ENCODE results near the gene SLC16A10. TPM values are rescaled to one million over a fixed set of nuclear protein-coding genes. Genes with fewer than 3 reads are reported as not detected.
"Not testable (repeated sequence)": the region's sequence is repeated elsewhere in the genome, so short reads cannot be mapped to it uniquely, and the experiment has no call there.

The SLC16A10 gene
- total RNA-seq, 1 experiment from 2014 or later, result 0.05 TPM

DNA sequence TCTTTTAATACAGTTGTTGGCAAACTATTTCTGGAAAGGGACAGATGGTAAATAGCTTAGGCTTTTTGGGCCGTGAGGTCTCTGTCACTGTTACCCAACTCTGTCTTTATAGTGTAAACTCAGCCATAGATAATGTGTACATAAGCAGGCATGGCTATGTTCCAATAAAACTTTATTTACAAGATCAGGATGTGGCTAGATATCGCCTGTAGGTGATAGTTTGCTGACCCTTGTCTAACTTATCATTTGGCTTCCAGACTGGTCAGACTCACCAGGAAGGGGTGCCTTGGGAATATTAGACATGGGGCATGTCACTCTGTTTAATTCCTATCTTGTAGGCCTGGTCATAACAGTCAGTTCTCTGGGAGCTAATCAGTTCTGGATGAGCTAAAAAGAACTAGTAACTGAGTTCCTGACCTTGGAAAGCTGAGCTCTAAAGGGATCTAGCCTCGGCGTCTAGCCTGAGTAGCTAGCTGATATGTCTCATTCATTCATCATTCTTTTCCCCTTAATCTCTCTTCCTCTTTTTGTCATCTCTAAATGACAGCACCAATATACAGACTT lies 163.6 kb downstream of the SLC16A10 start:
- POLR2A ChIA-PET, result interaction anchor here (0.7 kb wide), 1 partner anchor 50 kb away, joined by 3 read pairs; no protein-coding TSS in a partner anchor
- CTCF ChIA-PET, result interaction anchor here (2.0 kb wide), 1 partner anchor 8 kb away, joined by 15 read pairs; a partner anchor contains a TSS

GRCh38 chr6:111252726-111253125 lies 165.4 kb downstream of the SLC16A10 start:
- H3K36me3 Mint-ChIP-seq (ENCODE audit: insufficient read depth, unreplicated experiment), result no peaks in the 10 kb centered on the region
- H3K27ac Mint-ChIP-seq (ENCODE audit: low read depth, unreplicated experiment), result no peak overlapping the region

More for the DNA sequence above, 163.6 kb downstream of the SLC16A10 start:
- H3K9me3 Mint-ChIP-seq (ENCODE audit: unreplicated experiment), result no peaks in the 10 kb centered on the region
- no peak overlapping the region for H3K4me3 Mint-ChIP-seq (ENCODE audit: unreplicated experiment)
- H3K27ac Mint-ChIP-seq (ENCODE audit: low read depth, unreplicated experiment), result no peak overlapping the region
- peaks cover 24% of the 10 kb centered on the region for H3K27me3 Mint-ChIP-seq (ENCODE audit: insufficient read depth, unreplicated experiment)
- no TSS peak for BruUV-seq (replicated peaks)
- no peaks in the 10 kb centered on the region for H3K36me3 Mint-ChIP-seq (ENCODE audit: insufficient read depth, unreplicated experiment)
- TF ChIP-seq, protein P1, sequence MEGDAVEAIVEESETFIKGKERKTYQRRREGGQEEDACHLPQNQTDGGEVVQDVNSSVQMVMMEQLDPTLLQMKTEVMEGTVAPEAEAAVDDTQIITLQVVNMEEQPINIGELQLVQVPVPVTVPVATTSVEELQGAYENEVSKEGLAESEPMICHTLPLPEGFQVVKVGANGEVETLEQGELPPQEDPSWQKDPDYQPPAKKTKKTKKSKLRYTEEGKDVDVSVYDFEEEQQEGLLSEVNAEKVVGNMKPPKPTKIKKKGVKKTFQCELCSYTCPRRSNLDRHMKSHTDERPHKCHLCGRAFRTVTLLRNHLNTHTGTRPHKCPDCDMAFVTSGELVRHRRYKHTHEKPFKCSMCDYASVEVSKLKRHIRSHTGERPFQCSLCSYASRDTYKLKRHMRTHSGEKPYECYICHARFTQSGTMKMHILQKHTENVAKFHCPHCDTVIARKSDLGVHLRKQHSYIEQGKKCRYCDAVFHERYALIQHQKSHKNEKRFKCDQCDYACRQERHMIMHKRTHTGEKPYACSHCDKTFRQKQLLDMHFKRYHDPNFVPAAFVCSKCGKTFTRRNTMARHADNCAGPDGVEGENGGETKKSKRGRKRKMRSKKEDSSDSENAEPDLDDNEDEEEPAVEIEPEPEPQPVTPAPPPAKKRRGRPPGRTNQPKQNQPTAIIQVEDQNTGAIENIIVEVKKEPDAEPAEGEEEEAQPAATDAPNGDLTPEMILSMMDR (IDR thresholded peaks at IDR 0.05; ENCODE audit: unreplicated experiment), result no peak
- DNase-seq (ENCODE audit: unreplicated experiment), result no peak
- H3K4me1 Mint-ChIP-seq (ENCODE audit: insufficient read depth, unreplicated experiment), result no peaks in the 10 kb centered on the region
- intact Hi-C loops (cut with micrococcal nuclease), result no loop called here

GRCh38 chr6:111254004-111254778 lies 166.9 kb downstream of the SLC16A10 start:
- H3K4me3 Mint-ChIP-seq (ENCODE audit: unreplicated experiment), result no peak overlapping the region
- intact Hi-C loops (cut with micrococcal nuclease), result no loop called here

More at GRCh38 chr6:111252726-111253125, 165.4 kb downstream of the SLC16A10 start:
- DNase-seq (ENCODE audit: unreplicated experiment), result no peak
- BruUV-seq (replicated peaks), result no TSS peak
- no peak overlapping the region for H3K4me3 Mint-ChIP-seq (ENCODE audit: unreplicated experiment)
- no peaks in the 10 kb centered on the region for H3K4me1 Mint-ChIP-seq (ENCODE audit: insufficient read depth, unreplicated experiment)
- intact Hi-C loops (cut with micrococcal nuclease), result no loop called here
- H3K9me3 Mint-ChIP-seq (ENCODE audit: unreplicated experiment), result no peaks in the 10 kb centered on the region
- H3K27me3 Mint-ChIP-seq (ENCODE audit: insufficient read depth, unreplicated experiment), result peaks cover 24% of the 10 kb centered on the region
- TF ChIP-seq, protein P1 (IDR thresholded peaks at IDR 0.05; ENCODE audit: unreplicated experiment), result no peak
- ChIA-PET CTCF (no interaction called here), POLR2A (interaction anchor here (0.6 kb wide), 1 partner anchor 835 kb away, joined by 4 read pairs; the partner anchor contains the start of genes FAM229B and TUBE1)

DNA sequence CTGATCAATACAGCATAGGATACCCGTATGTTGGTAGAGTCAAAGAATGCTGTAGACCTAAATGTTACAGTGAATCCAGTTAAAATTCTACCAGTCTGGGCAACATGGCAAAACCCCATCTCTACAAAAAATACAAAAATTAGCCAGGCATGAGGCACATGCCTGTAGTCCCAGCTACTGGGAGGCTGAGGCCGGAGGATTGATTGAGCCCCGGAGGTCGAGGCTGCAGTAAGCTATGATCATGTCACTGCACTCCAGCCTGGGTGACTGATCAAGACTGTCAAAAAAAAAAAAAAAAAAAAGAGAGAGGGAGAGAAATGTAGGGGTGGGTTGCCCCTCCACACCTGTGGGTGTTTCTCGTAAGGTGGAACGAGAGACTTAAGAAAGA lies 167.5 kb downstream of the SLC16A10 start:
- TF ChIP-seq, protein P1 (IDR thresholded peaks at IDR 0.05; ENCODE audit: unreplicated experiment), result no peak
- DNase-seq (ENCODE audit: unreplicated experiment), result no peak
- Mint-ChIP-seq H3K9me3 (ENCODE audit: unreplicated experiment) (no peaks in the 10 kb centered on the region), H3K27ac (ENCODE audit: low read depth, unreplicated experiment) (no peak overlapping the region), H3K36me3 (ENCODE audit: insufficient read depth, unreplicated experiment) (no peaks in the 10 kb centered on the region), H3K4me3 (ENCODE audit: unreplicated experiment) (no peak overlapping the region), H3K4me1 (ENCODE audit: insufficient read depth, unreplicated experiment) (peaks cover 10% of the 10 kb centered on the region), H3K27me3 (ENCODE audit: insufficient read depth, unreplicated experiment) (peaks cover 24% of the 10 kb centered on the region)
- CTCF ChIA-PET, result no interaction called here
- intact Hi-C loops (cut with micrococcal nuclease), result no loop called here
- POLR2A ChIA-PET, result no interaction called here
- BruUV-seq (replicated peaks), result no TSS peak

More at GRCh38 chr6:111254004-111254778, 166.9 kb downstream of the SLC16A10 start:
- BruUV-seq (replicated peaks), result no TSS peak
- H3K36me3 Mint-ChIP-seq (ENCODE audit: insufficient read depth, unreplicated experiment), result no peaks in the 10 kb centered on the region
- H3K27ac Mint-ChIP-seq (ENCODE audit: low read depth, unreplicated experiment), result no peak overlapping the region
- no peak for DNase-seq (ENCODE audit: unreplicated experiment)
- TF ChIP-seq, protein P1 (IDR thresholded peaks at IDR 0.05; ENCODE audit: unreplicated experiment), result no peak
- CTCF ChIA-PET, result no interaction called here
- POLR2A ChIA-PET, result no interaction called here
- H3K4me1 Mint-ChIP-seq (ENCODE audit: insufficient read depth, unreplicated experiment), result peaks cover 10% of the 10 kb centered on the region
- peaks cover 24% of the 10 kb centered on the region for H3K27me3 Mint-ChIP-seq (ENCODE audit: insufficient read depth, unreplicated experiment)
- no peaks in the 10 kb centered on the region for H3K9me3 Mint-ChIP-seq (ENCODE audit: unreplicated experiment)

DNA sequence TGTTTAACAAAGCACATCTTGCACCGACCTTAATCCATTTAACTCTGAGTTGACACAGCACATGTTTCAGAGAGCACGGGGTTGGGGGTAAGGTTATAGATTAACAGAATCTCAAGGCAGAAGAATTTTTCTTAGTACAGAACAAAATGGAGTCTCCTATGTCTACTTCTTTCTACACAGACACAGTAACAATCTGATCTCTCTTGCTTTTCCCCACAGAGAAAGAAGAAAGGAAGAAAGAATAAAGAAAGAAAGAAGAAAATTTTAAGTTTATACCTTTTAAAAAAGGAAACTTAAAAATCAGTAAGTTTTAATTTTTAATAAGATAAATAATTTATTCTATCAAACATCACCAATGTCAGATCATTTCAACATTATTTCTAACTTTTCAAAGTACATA lies 168.5 kb downstream of the SLC16A10 start:
- Mint-ChIP-seq H3K4me1 (ENCODE audit: insufficient read depth, unreplicated experiment) (peaks cover 12% of the 10 kb centered on the region), H3K27me3 (ENCODE audit: insufficient read depth, unreplicated experiment) (peaks cover 24% of the 10 kb centered on the region)
- CTCF ChIA-PET, result interaction anchor here (0.5 to 0.9 kb wide), 2 partner anchors 22 to 788 kb away, joined by 3 to 5 read pairs; no protein-coding TSS in a partner anchor
- POLR2A ChIA-PET; H3K9me3 Mint-ChIP-seq (ENCODE audit: unreplicated experiment); H3K27ac Mint-ChIP-seq (ENCODE audit: low read depth, unreplicated experiment); H3K4me3 Mint-ChIP-seq (ENCODE audit: unreplicated experiment); DNase-seq (ENCODE audit: unreplicated experiment); H3K36me3 Mint-ChIP-seq (ENCODE audit: insufficient read depth, unreplicated experiment); BruUV-seq (replicated peaks): not testable (repeated sequence)
- intact Hi-C loops (cut with micrococcal nuclease), result loop anchor here (1.0 to 2.0 kb wide), 3 partner anchors 45 to 245 kb away; no protein-coding TSS in a partner anchor
